ENCODE data around the gene FBXW5. TPM values are rescaled to one million over a fixed set of nuclear protein-coding genes. Genes with fewer than 3 reads are reported as not detected.

Gene FBXW5
- polyA plus RNA-seq, 1 donor from 2014 or later, result 138 TPM

- Histone ChIP-seq H3K4me2 (ENCODE audit: low read length) (no peak overlapping the region), H3K27ac (ENCODE audit: low read length) (no peak overlapping the region), H3F3A (ENCODE audit: insufficient read depth, low read length, poor library complexity, severe bottlenecking) (no peaks in the 10 kb centered on the region), H3K27me3 (ENCODE audit: insufficient read depth, low read depth, low read length) (no peaks in the 10 kb centered on the region), H3K36me3 (ENCODE audit: insufficient read depth, low read length) (no peaks in the 10 kb centered on the region), H3K4me3 (ENCODE audit: low read length) (no peak overlapping the region), H3K79me2 (replicated peaks; ENCODE audit: insufficient read depth, low read length) (no peaks in the 10 kb centered on the region), H3K9me2 (ENCODE audit: insufficient read depth, low read length) (no peaks in the 10 kb centered on the region), H4K20me1 (ENCODE audit: insufficient read depth) (no peaks in the 10 kb centered on the region), H2AFZ (ENCODE audit: low read depth, low read length) (no peak overlapping the region), H3K9ac (ENCODE audit: low read length) (no peak overlapping the region), H3K9me3 (ENCODE audit: low read length) (no peaks in the 10 kb centered on the region)
- no peak for TF ChIP-seq REST (IDR thresholded peaks at IDR 0.05; ENCODE audit: borderline replicate concordance)
- no peak for TF ChIP-seq CTCF (IDR thresholded peaks at IDR 0.05; ENCODE audit: poor library complexity, severe bottlenecking)
- TF ChIP-seq EZH2 (IDR thresholded peaks at IDR 0.05; ENCODE audit: borderline replicate concordance, insufficient read depth, low read length, poor library complexity, severe bottlenecking), result no peak
- TF ChIP-seq MXI1 (conservative IDR thresholded peaks at IDR 0.05; ENCODE audit: poor library complexity, severe bottlenecking), result no peak
- no peak for TF ChIP-seq TAF1 (IDR thresholded peaks at IDR 0.05; ENCODE audit: low read depth)
- no peak for TF ChIP-seq EP300 (conservative IDR thresholded peaks at IDR 0.05; ENCODE audit: poor library complexity, severe bottlenecking)
- TF ChIP-seq POLR2AphosphoS5 (IDR thresholded peaks at IDR 0.05), result no peak
- TF ChIP-seq SMC3 (conservative IDR thresholded peaks at IDR 0.05; ENCODE audit: poor library complexity), result no peak
- TF ChIP-seq RAD21 (conservative IDR thresholded peaks at IDR 0.05), result no peak
Measured at GRCh38 chr9:136958898-136959850, 14.6 kb upstream of the FBXW5 start.

GRCh38 chr9:136958473-136958872 is 13.9 kb upstream of the FBXW5 start:
- Histone ChIP-seq H3K36me3 (ENCODE audit: insufficient read depth, low read length) (no peaks in the 10 kb centered on the region), H3K27ac (ENCODE audit: low read length) (no peak overlapping the region), H3K9me3 (ENCODE audit: low read length) (no peaks in the 10 kb centered on the region), H2AFZ (ENCODE audit: low read depth, low read length) (no peak overlapping the region), H3F3A (ENCODE audit: insufficient read depth, low read length, poor library complexity, severe bottlenecking) (no peaks in the 10 kb centered on the region), H3K79me2 (replicated peaks; ENCODE audit: insufficient read depth, low read length) (no peaks in the 10 kb centered on the region), H4K20me1 (ENCODE audit: insufficient read depth) (no peaks in the 10 kb centered on the region), H3K9ac (ENCODE audit: low read length) (no peak overlapping the region), H3K9me2 (ENCODE audit: insufficient read depth, low read length) (no peaks in the 10 kb centered on the region), H3K27me3 (ENCODE audit: insufficient read depth, low read depth, low read length) (no peaks in the 10 kb centered on the region), H3K4me2 (ENCODE audit: low read length) (no peak overlapping the region), H3K4me3 (ENCODE audit: low read length) (no peak overlapping the region)
- TF ChIP-seq MXI1 (conservative IDR thresholded peaks at IDR 0.05; ENCODE audit: poor library complexity, severe bottlenecking) (no peak), EP300 (conservative IDR thresholded peaks at IDR 0.05; ENCODE audit: poor library complexity, severe bottlenecking) (no peak), TAF1 (IDR thresholded peaks at IDR 0.05; ENCODE audit: low read depth) (no peak), SMC3 (conservative IDR thresholded peaks at IDR 0.05; ENCODE audit: poor library complexity) (no peak)
